Neural cell (in vitro differentiated cells): ENCODE results near the gene MRTFA.

ENCODE experiments used
- CTCF ChIP-seq: fragments of 450-650 bp; IDR thresholded peaks from 2 replicates; pipeline ENCODE4 v1.5.1; 2014; ENCODE audit warnings: antibody characterized with exemption, mild to moderate bottlenecking, moderate library complexity; ENCODE audit not compliant: poor library complexity, severe bottlenecking
- EP300 ChIP-seq: fragments of 450-650 bp; conservative IDR thresholded peaks from 2 replicates; pipeline ENCODE4 v1.6.1; 2014; ENCODE audit warnings: antibody characterized with exemption, mild to moderate bottlenecking, moderate library complexity; ENCODE audit not compliant: poor library complexity, severe bottlenecking
- EZH2 ChIP-seq: fragments of 200-600, 300-800 bp; shearing (Covaris generic), sonication (generic); IDR thresholded peaks from 2 replicates; pipeline ENCODE4 v1.6.1; 2014; ENCODE audit warnings: antibody characterized with exemption, low read length, borderline replicate concordance, mild to moderate bottlenecking; ENCODE audit not compliant: insufficient read depth, poor library complexity, severe bottlenecking
- POLR2AphosphoS5 ChIP-seq: IDR thresholded peaks from 2 replicates; pipeline ENCODE4 v1.6.1; 2012
- SMC3 ChIP-seq: fragments of 450-650 bp; conservative IDR thresholded peaks from 2 replicates; pipeline ENCODE4 v1.6.1; 2014; ENCODE audit warnings: antibody characterized with exemption, mild to moderate bottlenecking, moderate library complexity; ENCODE audit not compliant: poor library complexity

DNA sequence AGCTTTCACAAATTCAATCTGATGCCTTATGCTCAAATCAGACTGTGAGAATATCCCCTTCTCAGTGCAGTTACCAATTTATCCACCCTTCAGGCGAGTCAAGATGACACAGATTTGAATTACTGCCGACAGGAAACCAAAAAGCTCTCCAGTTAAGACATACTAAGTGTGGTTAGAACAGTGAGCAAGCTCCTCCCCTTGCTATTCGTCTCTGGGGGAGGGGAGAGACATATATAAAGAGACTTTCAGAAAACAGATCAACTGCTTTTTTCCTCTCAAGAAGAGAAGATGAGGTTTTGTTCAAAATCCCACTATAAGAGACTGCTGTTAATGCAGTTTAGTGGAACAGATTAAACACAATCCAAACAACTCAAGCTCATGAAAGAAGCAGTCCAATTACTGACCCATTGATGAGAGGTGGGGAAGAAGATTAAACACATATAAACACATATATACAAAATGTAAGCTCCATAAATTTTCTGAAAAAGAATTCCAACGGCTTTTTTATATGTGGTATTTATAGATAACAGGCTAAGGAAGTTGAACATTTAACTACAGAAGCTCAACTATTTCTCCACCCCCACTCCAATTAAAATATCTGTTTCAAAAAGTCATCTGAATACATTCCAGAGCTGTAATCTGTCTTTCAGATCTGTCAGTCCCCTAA lies 102.7 kb downstream of the MRTFA start:
- TF ChIP-seq CTCF, result no peak
- TF ChIP-seq POLR2AphosphoS5, result no peak
- no peak for TF ChIP-seq EZH2
- no peak for TF ChIP-seq SMC3
- no peak for TF ChIP-seq EP300
